Hepatocyte (in vitro differentiated cells): ENCODE measurements around the gene C11orf54.

Source experiments
- EZH2 ChIP-seq: fragments of 200-600 bp; sonication (generic); IDR thresholded peaks from 2 replicates; pipeline ENCODE4 v1.6.1; 2016; ENCODE audit warnings: antibody characterized with exemption, mild to moderate bottlenecking, borderline replicate concordance
- TF ChIP-seq, protein P1 (sequence below): fragments of 200-600 bp; sonication (generic); IDR thresholded peaks from 2 replicates; pipeline ENCODE4 v1.5.1; 2016; ENCODE audit warnings: antibody characterized with exemption, mild to moderate bottlenecking; ENCODE audit not compliant: poor library complexity

DNA sequence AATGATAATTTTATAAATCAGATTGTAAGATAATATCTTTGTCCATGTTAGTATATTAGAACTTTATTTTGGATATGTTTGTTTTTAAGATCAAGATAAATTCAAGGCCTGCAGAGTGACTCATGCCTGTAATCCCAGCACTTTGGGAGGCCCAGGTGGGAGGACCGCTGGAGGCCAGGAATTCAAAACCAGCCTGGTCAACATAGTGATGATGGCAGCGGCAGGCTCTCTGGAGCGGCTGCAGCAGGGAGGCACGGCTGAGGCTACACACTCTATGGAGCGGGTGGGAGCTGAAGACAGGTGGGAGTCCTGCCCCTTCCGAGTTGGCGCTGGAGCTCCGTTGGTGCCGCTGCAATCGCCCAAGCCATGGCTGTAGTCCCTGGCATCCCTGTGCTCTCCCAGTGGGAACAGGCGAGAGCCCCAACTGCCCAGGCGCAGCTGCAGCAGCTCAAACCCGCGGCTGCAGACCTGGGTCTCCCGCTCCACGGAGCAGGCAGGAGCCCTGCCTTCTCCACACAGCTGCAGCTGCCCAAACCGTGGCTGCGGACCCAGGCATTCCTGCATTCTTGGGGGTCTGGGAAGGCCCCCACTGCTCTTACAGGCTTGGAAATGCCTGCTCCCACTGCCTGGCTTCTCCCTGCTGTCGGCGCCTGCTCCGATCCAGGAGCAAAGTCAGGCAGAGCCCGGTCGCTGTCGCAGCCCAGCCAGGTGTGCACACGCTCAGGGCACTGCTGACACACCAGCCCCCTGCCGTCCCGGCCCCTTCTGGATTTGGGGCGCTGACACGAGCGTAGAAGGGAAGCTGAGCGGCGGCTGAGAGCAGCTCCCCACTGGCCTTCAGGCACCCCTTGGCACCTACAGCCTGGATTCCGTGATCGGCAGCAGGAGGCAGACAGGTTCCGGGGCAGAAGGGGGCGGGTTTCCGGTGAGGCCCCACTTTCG, 16.7 kb downstream of the C11orf54 start:
- TF ChIP-seq, protein P1, sequence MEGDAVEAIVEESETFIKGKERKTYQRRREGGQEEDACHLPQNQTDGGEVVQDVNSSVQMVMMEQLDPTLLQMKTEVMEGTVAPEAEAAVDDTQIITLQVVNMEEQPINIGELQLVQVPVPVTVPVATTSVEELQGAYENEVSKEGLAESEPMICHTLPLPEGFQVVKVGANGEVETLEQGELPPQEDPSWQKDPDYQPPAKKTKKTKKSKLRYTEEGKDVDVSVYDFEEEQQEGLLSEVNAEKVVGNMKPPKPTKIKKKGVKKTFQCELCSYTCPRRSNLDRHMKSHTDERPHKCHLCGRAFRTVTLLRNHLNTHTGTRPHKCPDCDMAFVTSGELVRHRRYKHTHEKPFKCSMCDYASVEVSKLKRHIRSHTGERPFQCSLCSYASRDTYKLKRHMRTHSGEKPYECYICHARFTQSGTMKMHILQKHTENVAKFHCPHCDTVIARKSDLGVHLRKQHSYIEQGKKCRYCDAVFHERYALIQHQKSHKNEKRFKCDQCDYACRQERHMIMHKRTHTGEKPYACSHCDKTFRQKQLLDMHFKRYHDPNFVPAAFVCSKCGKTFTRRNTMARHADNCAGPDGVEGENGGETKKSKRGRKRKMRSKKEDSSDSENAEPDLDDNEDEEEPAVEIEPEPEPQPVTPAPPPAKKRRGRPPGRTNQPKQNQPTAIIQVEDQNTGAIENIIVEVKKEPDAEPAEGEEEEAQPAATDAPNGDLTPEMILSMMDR: no peak
- no peak for TF ChIP-seq EZH2
